Measurements from ENCODE around the gene MYRF.

DNA sequence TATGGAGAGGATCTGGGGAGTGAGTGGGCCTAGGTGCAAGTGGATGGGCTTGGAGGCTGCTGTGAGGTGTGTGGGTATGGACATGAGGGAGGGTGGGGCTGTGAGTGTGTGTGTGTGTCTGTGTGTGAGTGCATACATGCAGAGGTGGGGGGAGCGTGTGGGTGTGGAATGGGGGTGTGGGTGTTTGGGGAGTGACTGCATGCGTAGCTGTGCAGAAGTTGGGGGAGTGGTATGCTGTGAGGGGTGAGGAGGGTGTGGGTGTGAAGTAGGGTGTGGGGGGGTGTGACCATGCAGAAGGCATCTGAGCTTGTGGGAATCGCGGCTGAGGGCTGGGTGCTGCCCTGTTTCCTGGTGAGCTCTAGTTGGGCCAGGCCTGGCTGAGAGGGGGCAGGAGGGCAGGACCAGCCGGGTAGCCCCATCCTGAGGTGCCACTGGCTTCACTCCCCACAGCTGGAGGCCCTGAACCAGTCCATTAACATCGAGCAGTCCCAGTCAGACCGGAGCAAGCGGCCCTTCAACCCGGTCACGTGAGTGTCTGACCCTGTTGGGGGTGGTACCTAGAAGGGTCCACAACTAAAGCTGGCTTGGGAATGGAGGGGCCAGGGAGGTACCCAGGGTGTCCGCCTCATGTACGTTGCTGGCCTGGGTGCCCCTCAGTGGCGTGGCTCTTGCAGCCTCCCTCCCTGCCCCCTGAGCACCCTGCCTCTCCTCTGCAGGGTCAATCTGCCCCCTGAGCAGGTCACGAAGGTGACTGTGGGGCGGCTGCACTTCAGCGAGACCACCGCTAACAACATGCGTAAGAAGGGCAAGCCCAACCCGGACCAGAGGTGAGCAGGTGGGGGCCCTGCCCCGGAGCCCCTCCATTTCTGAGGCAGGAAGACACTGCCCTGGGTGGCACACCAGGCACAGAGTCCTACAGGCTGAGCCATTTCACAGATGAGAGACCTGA, 23.4 kb downstream of the MYRF start:
- TF ChIP-seq REST (tag by site-specific recombination; IDR thresholded peaks at IDR 0.05) = no peak
- no peak for TF ChIP-seq ZNF600 (tag by site-specific recombination; IDR thresholded peaks at IDR 0.05)
- TF ChIP-seq CTCF (tag by site-specific recombination; IDR thresholded peaks at IDR 0.05) = no peak
- no peak for TF ChIP-seq ZNF48 (tag by site-specific recombination; IDR thresholded peaks at IDR 0.05)
- TF ChIP-seq ZNF239 (tag by site-specific recombination; IDR thresholded peaks at IDR 0.05) = no peak
- TF ChIP-seq, protein P1, sequence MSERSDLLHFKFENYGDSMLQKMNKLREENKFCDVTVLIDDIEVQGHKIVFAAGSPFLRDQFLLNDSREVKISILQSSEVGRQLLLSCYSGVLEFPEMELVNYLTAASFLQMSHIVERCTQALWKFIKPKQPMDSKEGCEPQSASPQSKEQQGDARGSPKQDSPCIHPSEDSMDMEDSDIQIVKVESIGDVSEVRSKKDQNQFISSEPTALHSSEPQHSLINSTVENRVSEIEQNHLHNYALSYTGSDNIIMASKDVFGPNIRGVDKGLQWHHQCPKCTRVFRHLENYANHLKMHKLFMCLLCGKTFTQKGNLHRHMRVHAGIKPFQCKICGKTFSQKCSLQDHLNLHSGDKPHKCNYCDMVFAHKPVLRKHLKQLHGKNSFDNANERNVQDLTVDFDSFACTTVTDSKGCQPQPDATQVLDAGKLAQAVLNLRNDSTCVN (tag by site-specific recombination; optimal IDR thresholded peaks at IDR 0.05) = no peak
- TF ChIP-seq ZNF10 (tag by site-specific recombination; IDR thresholded peaks at IDR 0.05) = no peak
- TF ChIP-seq ZNF184 (tag by site-specific recombination; IDR thresholded peaks at IDR 0.05) = no peak
- no peak for TF ChIP-seq OVOL3 (tag by site-specific recombination; IDR thresholded peaks at IDR 0.05)
- no peak for TF ChIP-seq ZNF2 (tag by site-specific recombination; IDR thresholded peaks at IDR 0.05)
- no peak for TF ChIP-seq GLIS1 (tag by site-specific recombination; IDR thresholded peaks at IDR 0.05)
- no peak for TF ChIP-seq ZNF114 (tag by site-specific recombination; IDR thresholded peaks at IDR 0.05)
- TF ChIP-seq ZNF510 (tag by site-specific recombination; IDR thresholded peaks at IDR 0.05; ENCODE audit: insufficient replicate concordance) = no peak
